Articular chondrocyte of knee joint (primary cell): Measurements from ENCODE around the gene APC2. TPM values are rescaled to one million over a fixed set of nuclear protein-coding genes. Genes with fewer than 3 reads are reported as not detected.

ENCODE experiments used
- total RNA-seq: library from RNA; depleted of rRNA; stranded (reverse); fragments of >200 nt; gene quantifications from 2 replicates; pipeline ENCODE4 v1.2.3, GENCODE V29; 2012

The APC2 gene
- 0.11 and 0.26 TPM in 2 replicates for total RNA-seq

DNA sequence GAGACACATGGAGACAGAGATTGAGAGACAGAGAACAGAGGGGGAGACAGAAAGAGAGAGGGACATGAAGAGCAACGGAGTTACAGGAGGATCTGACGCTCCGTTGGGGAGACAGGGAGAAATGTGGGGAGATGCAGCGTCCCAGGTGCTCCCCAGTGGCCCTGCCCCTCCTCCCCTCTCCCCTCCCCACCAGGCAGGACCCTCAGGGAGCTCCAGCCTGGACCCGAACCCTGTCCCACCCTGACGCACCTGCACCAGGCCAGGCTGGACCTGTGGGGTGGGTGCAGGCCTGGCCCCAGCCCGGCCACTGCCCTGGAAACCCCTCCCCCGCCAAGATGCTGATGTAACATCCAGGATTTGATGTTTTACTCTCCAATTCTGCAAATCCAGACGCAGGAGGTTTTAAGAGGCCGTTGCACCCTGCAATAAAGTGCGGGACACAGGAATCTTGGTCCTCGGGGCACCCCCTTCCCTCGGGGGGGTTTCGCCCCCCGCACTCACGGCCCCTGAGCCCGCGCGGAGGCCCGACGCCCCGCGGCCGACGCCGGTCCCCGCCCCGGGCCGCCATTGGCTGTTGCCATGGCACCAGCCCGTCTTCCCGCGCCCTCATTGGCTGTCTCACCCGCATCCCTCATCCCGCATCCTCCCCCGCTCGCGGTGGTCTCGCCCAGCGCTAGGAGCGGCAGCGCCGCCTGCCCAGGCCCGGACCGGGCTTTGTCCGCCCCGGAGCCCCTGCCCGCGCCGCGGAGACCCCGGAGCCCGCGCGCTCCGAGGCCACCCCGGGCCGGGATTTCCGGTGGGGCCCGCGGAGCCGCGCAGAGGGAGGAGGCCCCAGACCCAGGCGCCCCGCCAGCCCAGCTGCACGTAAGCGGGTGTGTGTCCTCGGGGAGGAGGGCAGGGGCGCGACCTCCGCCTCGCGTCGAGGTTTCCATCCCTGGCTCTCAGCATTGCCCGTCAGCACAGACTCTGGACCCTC, at the start of gene APC2:
Gene APC2, plus strand, starts transcription at position 655 of the 976 bp plus-strand sequence. CDS start 2,881 bp downstream, outside the sequence.

DNA sequence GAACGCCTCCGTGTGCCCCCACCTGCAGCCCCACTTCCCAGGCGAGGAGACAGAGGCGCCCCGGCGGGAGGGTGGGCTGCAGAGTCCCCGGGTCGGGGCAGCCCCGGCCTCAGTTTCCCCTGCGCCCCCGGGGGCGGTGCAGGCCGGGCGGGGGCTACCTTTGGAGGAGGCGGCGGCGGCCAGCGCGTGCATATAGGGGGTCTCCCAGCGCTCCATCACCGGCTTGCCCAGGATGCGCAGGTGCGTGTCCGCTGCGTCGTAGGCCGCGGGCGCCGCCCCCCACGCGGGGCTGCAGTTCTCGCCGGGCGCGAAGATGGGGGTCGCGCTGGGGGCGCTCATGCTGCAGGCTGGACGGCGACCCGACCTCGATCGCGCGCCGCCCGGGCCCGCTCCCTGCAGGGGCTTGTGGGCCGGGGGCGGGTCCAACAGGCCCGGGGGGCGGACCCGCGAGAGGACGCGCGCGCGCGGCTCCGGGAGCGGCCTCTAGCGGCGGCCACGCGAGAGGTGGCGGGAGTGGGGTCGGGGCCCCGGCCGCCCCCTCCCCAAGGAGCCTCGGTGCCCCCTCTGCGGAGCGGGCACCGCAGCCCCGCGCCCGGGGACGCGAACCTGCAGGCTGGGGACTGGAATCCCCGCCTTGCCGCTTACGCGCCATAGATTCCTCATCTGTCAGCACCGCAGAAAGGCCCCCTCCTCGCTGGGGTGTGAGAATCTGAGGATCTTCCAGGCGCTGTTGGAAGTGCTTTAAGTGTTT, 48.6 kb upstream of the APC2 start, which contains the start of gene GAMT:
Gene GAMT, minus strand, starts transcription at position 405 of the 751 bp plus-strand sequence. Its CDS starts 66 bp downstream, at position 339.

GRCh38 chr19:1407528-1408299, 42.2 kb upstream of the APC2 start, which contains the start of gene DAZAP1:
Gene DAZAP1 (plus strand): TSS chr19:1407586. CDS start chr19:1407774, 188 bp downstream.

DNA sequence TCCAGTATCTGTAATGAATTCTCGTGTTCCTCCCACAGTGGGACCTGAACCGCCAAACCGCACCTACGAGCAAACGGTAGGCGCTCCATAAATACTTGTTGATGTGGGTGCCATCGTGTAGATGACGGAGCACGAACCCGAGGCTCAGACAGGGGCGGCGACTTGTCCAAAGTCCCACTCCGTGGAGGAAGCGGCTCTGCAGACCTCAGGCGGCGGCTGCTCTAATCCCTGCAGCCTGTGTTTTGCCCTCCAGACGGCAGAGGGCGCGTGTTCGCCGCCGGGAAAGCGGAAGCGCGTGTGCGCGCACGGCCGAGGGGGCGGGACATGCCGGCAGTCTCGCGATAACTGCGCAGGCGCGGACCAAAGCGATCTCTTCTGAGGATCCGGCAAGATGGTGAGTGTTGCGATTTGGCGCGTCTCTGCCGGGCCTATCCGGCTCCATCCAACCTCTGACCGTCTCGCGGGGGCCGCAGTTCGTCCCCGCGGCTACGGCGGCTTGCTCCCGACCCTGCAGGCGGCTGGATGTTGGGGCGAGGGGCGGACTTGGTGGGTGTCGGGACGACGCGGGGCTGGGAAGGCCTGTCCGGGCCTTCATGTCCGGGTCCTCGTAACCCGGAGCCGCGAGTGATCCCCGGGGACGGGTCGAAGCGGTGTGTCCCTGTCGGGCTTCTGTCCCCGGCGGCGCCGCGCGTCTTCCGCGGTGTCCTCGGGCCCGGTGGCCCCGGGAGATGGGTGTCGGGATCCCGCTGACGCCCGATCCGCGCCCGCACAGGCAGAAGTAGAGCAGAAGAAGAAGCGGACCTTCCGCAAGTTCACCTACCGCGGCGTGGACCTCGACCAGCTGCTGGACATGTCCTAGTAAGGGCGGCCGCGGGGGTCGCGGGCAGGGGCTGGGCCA, 11.6 kb upstream of the APC2 start, which contains the start of gene RPS15:
Gene RPS15, plus strand, starts transcription at position 362 of the 898 bp plus-strand sequence. Its CDS starts 30 bp downstream, at position 392.

DNA sequence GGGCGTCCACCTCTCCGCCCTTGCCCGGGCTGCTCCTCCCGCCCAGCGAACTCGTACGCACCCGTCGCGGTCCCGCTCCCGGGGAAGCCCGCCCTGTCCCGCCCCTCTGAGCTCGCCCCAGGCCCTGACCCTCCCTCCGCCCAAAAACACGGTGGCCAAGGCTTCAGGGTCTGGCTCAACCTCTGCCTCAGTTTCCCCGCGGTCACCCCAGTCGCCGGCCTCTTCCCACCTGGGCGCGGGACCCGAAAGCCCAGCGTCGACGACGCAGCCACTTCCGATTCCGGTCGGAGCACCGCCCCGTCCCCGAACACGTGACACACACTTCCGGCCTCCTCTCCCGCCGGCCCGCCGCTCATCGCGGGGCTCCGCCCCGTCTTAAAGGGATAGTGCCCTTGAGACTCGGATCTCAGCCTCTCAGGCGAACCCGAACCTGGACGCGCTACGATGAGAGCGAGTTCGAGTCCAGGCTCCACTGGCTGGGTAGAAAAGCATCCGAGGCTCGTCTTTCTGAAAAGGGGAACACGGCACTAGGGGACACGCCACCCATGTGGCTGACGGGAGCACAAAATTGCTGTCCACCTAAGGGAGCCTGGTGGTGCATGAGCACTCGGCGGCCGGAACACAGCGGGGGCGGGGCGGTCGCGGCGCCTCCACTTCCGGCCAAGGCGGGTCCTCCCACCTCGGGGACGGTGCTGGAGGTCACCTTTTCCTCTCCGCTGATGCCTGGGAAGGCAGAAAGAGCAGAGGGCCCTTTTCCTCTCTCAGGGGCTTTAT, 29.2 kb downstream of the APC2 start, which contains the start of gene C19orf25:
Gene C19orf25, minus strand, starts transcription at position 282 of the 774 bp plus-strand sequence. CDS start 312 bp downstream, outside the sequence.

DNA sequence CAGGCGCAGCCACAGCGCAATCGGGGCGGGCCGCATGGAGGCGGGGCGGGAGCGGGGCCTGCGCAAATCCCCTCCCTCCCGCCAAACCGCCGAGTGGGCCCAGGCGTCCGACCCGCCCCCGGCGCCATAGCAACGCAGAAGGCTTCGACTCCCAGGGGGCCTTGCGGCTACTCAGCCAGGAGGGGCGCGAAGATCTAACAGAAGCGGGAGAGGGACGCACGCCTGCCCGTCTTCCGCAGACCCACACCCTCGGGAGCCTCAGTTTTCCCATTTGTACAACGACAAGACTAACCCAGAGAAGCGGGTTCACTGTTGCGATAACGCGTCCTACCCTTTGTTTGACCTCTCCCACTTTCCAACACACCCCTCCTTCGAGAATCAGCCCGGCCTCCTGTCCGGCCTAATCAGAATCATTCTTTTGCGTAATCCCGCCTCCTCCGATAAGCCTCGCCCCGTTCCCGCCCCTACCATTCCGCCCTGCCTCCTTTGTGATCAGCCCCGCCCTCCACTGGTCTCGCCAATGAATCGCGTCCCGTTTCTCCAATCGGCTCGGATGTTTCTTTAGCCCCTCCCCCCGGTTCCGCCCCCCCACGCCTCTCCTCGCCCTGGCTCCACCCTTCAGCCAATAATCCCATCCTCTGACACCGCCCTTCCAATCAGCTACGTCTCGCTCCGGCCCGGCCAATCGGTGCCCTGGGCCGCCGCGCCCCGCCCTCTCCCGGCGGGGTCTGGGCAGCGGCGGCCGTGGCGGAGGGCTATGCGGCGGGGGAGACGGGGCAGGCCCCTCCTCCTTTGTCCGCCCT, 40.6 kb downstream of the APC2 start, which contains the start of gene PCSK4:
Gene PCSK4, minus strand, starts transcription at position 40 of the 803 bp plus-strand sequence. Its CDS starts 4 bp downstream, at position 36.

GRCh38 chr19:1491114-1491848, 41.4 kb downstream of the APC2 start, which contains the start of gene REEP6:
Gene REEP6 (plus strand): TSS chr19:1491181. CDS start chr19:1491270, 89 bp downstream.

DNA sequence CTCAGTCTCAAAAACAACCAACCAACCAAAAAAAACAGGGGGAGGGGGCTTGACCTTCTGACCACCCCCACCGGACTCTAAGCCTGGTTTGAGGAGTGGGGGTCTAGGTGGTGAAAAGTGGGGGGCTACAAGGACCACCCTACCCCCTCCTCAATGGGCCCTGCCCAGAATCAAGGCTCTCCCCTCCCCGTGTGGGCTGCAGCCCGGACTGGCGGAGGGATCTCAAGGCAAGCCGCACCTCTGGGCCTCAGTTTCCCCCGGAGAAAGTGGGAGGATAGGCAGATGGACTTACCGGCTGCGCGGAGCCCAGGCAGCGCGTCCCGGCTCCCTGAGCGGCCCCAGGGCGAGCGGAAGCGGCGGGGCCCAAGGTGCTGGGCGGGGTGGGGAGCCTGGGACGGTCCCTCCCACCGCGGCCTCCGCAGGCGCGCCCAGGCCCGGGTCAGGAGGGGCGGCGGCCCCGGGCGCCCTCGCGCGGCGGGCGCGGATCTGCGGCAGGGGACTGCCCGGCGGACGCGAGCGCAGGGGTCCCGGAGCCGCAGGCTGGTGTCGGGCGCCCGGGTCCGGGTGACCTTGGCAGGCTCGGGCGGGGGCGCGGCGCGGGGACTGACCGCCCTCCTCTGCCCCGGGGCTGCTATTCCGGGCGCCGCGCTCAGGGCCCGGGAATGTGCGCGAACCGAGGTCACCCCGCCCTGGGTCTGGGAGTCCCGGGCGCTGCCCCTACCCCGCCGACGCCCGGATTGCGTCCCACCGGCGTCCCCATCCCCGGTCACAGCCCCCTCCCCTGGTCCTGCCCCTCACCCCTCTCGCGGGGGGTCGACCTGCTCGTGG, 63.0 kb downstream of the APC2 start, which contains the start of gene ADAMTSL5:
Gene ADAMTSL5, minus strand, starts transcription at position 349 of the 828 bp plus-strand sequence. CDS start 2,076 bp downstream, outside the sequence.

Other genes starting within 250 kb of the APC2 start
- gene STK11, start 244.3 kb upstream of the APC2 start, total RNA-seq = 65.6 and 69.0 TPM in 2 replicates
- gene CBARP, start 212.1 kb upstream of the APC2 start, total RNA-seq = 2.0 and 3.6 TPM in 2 replicates
- 11.0 and 14.5 TPM in 2 replicates for gene ATP5F1D, start 208.4 kb upstream of the APC2 start, total RNA-seq
- 16.9 and 18.4 TPM in 2 replicates for gene MIDN, start 201.5 kb upstream of the APC2 start, total RNA-seq
- 322 and 371 TPM in 2 replicates for gene CIRBP, start 180.8 kb upstream of the APC2 start, total RNA-seq
- gene FAM174C, start 174.6 kb upstream of the APC2 start, total RNA-seq = 16.3 and 17.4 TPM in 2 replicates
- gene EFNA2, start 164.2 kb upstream of the APC2 start, total RNA-seq = not detected in 2 replicates
- 27.6 and 37.4 TPM in 2 replicates for gene NDUFS7, start 66.2 kb upstream of the APC2 start, total RNA-seq
- gene GAMT, start 48.6 kb upstream of the APC2 start, total RNA-seq = 24.9 and 25.1 TPM in 2 replicates
- 43.3 and 44.7 TPM in 2 replicates for gene DAZAP1, start 42.5 kb upstream of the APC2 start, total RNA-seq
- gene RPS15, start 11.7 kb upstream of the APC2 start, total RNA-seq = 403 and 464 TPM in 2 replicates
- gene C19orf25, start 29.1 kb downstream of the APC2 start, total RNA-seq = 20.3 and 24.0 TPM in 2 replicates
- 0.78 and 1.8 TPM in 2 replicates for gene PCSK4, start 40.2 kb downstream of the APC2 start, total RNA-seq
- gene REEP6, start 41.1 kb downstream of the APC2 start, total RNA-seq = 1.3 and 1.4 TPM in 2 replicates
- gene ADAMTSL5, start 62.9 kb downstream of the APC2 start, total RNA-seq = 2.6 and 4.2 TPM in 2 replicates
- gene PLK5, start 74.0 kb downstream of the APC2 start, total RNA-seq = not detected in 2 replicates
- 16.9 and 20.1 TPM in 2 replicates for gene MEX3D, start 118.2 kb downstream of the APC2 start, total RNA-seq
- gene MBD3, start 142.7 kb downstream of the APC2 start, total RNA-seq = 53.3 and 54.6 TPM in 2 replicates
- gene UQCR11, start 155.3 kb downstream of the APC2 start, total RNA-seq = 30.5 and 34.6 TPM in 2 replicates
- gene TCF3, start 202.5 kb downstream of the APC2 start, total RNA-seq = 37.9 and 41.0 TPM in 2 replicates